ENCODE data around the gene PCDHA1.

The PCDHA1 gene

DNA sequence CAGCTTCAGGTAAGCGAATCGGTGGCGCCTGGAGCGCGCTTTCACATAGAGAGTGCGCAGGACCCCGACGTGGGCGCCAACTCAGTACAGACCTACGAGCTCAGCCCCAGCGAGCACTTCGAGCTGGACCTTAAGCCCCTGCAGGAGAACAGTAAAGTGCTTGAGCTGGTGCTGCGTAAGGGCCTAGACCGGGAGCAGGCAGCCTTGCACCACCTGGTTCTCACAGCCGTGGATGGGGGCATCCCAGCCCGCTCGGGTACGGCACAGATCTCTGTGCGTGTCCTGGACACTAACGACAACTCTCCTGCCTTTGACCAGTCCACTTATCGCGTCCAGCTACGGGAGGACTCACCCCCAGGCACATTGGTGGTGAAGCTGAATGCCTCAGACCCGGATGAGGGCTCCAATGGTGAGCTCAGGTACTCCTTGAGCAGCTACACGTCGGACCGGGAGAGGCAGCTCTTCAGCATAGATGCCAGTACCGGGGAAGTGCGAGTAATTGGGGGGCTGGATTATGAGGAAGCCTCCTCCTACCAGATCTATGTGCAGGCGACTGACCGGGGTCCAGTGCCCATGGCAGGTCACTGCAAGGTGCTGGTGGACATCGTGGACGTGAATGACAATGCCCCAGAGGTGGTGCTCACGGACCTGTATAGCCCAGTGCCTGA, 181.4 kb downstream of the PCDHA1 start:
- no peak for DNase-seq (ENCODE audit: low read depth, low spot score)

DNA sequence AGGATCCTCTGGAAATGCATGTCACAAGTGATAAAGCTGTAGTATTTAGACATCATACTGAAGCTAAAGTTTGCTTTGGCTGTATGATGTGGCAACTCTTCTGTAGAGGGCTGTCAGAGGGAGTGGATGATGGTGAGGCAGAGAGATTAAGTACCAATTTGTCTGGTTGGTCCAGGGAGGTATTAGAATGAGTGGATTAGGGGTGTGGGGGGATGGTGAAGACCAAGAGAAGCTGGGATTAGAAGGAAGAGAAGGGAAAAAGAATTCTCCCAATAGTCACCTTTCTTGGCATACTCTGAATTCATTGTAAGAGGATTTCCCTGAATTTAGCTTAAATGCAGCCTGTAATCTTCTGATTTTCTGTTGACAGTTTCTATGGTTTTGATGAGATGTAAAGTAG, 183.9 kb downstream of the PCDHA1 start:
- DNase-seq (ENCODE audit: low read depth, low spot score), result no peak
- no peak overlapping the region for H3K4me3 ChIP-seq (ENCODE audit: low read length)

More for the DNA sequence above, 181.4 kb downstream of the PCDHA1 start:
- H3K4me3 ChIP-seq (ENCODE audit: low read length), result no peak overlapping the region

DNA sequence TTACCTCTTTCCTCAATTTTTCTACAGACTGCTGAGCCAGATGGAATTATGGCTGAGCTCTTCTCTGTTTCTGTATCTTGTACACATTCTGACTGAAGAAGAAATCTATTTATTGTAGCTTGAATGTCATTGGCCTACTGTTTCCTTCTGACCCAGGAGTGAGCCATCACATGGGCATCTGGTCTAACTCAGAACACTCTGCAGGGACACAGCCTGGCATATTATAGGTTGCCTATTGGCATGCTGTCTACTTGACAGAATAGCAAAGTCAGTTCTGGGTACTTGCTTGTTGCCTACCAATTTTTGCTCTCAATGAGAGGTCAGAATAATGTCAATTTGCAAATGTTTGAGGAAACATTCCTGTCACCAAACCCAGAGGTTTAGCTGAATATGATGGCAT, 187.6 kb downstream of the PCDHA1 start:
- no peak for DNase-seq (ENCODE audit: low read depth, low spot score)
- H3K4me3 ChIP-seq (ENCODE audit: low read length), result no peak overlapping the region

DNA sequence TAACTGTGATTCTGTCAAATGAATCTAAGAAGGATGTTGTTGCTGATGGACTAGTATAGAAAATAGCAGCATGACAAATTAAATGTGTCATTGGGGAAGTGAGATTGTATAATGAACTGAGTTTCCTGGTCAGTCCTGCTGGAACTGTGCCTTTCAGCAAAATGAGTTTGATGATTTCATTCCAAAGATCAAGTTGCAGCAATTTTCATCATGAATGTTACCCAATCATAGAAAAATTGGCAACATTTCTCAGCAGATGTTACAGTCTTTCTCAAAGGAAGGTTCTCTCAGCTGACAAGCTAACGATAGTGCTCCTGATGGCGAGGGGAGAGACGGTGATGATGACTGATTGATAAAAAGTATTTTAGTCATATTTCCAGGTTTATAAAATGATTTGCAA, 191.1 kb downstream of the PCDHA1 start:
- H3K4me3 ChIP-seq (ENCODE audit: low read length), result no peak overlapping the region
- DNase-seq (ENCODE audit: low read depth, low spot score), result no peak

DNA sequence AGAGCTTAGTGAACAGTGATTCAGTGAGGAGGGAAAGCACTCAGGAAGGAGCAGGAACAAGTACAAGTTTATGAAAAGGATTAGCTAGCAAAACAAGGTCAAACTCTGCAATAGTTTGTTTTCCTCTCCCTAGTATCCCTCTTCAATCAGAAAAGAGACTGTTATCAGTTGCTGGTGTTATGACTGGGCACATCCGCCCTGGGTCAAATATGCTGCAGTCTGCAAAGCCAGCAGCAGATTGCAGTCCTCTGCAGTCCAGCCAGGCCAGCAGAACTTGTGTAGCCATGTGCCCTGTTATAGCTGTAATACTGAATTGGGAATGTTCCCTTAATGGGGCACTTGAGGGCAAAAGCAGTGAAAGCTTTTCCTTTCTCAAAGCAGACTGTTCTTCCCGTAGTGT, 192.3 kb downstream of the PCDHA1 start:
- no peak for DNase-seq (ENCODE audit: low read depth, low spot score)
- no peak overlapping the region for H3K4me3 ChIP-seq (ENCODE audit: low read length)

DNA sequence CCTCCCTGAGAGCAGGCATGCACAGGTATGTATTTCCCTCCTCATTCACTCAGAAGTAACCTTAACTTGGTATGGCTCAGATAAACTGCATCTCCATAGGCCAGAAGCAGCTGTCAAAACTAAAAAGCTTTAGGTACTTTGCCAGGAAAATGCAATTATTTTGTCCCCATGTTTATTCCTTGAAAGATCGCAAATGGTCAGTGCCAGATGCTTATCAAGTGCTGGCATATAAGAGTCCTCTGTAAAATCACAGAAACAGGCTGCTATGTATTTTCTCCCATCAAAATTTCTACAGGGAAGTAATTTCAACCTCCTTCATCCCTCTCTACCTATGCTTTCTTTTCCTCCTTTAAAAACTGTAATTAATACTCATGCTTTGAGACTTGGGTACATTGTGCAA, 193.0 kb downstream of the PCDHA1 start:
- no peak overlapping the region for H3K4me3 ChIP-seq (ENCODE audit: low read length)
- no peak for DNase-seq (ENCODE audit: low read depth, low spot score)

DNA sequence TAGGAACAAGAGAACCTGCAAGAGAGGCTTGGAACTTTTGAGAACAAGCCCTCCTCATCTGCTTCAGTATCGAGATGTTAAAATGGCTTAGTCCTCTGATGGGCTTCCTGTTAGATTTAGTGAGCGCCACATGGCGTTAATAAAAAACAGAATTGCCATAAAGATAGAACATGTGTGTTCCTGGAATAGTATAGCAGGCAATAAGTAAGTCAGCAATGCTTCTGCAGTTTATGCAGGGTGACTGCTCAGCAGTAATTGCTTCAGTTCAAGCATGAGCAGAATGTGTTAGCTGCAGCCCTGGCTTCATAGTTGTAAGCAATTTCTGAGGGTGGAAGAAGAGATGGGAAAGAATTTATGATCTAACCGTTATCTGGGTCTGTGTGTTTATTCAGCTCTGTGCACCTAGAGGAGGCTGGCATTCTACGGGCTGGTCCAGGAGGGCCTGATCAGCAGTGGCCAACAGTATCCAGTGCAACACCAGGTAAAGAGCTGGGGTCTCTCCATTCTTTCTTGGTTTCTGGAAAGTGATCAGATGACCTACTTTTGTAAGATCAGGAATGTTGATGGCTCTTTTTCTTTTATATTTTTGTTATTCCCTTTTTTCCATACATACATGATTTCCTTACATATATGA, 196.3 kb downstream of the PCDHA1 start:
- no peak overlapping the region for H3K4me3 ChIP-seq (ENCODE audit: low read length)
- DNase-seq (ENCODE audit: low read depth, low spot score), result no peak

DNA sequence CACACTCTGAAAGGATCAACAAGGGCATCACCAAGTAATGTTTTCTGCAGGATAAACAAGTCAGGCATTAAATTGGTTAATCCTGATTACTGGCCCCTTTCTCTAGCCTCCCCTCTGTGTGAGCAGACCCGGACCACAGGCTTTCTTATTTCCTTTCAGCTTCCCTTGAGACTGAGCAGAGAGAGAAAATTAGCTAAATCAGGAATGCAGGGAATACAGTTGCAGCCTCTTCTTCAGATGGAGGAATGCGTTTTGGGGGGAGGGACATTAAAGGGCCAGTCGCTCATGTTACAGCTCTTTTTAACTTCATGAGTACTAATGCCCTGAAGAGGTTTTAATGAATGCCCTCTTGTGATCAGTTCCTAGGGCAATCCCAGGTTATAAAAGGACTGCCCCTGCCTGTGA, 200.2 kb downstream of the PCDHA1 start:
- no peak for DNase-seq (ENCODE audit: low read depth, low spot score)
- H3K4me3 ChIP-seq (ENCODE audit: low read length), result no peak overlapping the region

DNA sequence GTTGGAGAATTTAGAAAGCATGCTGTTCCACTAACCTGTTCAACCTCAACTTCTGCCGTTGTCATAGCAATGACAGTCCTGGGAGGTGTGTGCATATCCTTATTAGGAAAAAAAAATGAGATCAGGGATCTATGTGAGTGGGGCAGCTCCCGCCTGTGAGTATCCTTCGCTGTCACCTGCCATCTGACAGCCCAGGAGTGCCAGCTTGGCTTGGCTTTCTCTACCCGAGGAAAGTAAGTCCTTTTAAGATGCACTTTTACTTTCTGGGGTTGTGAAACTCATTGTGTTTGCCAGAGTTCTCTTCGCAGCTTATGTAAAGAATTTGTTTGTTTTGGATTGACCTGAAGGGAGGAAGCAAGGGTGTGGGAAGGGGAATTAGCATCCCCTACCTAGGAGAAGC, 202.2 kb downstream of the PCDHA1 start:
- DNase-seq (ENCODE audit: low read depth, low spot score), result no peak
- no peak overlapping the region for H3K4me3 ChIP-seq (ENCODE audit: low read length)

DNA sequence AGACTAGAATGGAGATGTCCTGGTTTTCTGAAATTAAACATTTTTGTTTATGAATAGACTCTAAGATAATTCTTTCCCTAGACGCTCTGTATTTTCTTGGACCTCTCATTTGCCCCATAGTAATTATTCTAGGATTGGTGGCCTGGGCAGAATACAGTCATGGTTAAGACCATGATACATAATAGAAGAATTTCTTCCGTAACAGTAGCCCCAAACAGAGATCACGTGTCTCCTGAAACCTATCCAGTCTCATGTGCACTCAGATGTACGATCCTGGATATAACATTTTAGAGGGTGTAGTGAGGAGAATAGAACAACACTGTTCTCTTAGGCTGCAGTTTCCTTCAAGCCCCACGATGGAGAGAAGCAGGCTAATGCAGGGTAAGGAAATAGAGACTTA, 202.7 kb downstream of the PCDHA1 start:
- DNase-seq (ENCODE audit: low read depth, low spot score), result no peak

DNA sequence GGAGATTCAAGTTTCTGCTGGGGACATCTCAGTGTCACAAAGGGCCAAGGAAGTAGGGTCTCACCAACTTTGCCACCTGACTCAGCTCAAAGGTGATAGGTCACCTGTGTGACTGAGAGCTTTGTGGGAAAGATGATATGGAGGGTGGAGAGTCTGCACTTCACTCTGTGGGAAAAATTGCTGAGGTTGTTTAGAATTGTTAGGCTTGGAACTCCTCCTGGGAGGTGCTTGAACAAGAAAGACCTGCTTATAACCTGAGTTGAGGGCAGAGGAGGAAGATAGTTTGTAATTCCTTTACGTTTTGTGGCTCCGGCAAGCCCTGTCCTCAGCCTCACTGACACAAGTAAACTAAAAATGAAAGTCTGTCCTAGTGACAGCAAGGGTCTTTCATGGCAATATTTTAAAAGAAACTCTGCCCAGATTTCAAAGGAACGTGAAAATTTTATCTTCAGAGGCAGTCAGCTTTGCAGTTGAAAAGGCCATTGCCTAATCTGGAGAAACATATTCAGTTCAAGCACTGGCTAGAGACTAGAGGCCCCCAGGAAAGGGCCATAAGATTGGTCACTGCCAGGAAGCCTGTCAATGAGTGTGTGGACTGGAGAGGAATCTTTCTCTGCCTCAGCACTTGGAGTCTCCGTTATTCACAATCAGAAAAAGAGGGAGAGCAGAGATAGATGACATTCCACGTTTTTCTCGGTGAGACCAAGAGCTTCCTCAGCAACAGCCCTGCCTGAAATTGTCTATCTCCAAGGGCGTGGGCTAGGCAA, 203.5 kb downstream of the PCDHA1 start:
- no peak for DNase-seq (ENCODE audit: low read depth, low spot score)
- no peak overlapping the region for H3K4me3 ChIP-seq (ENCODE audit: low read length)

More for the DNA sequence above, 202.7 kb downstream of the PCDHA1 start:
- H3K4me3 ChIP-seq (ENCODE audit: low read length), result no peak overlapping the region

DNA sequence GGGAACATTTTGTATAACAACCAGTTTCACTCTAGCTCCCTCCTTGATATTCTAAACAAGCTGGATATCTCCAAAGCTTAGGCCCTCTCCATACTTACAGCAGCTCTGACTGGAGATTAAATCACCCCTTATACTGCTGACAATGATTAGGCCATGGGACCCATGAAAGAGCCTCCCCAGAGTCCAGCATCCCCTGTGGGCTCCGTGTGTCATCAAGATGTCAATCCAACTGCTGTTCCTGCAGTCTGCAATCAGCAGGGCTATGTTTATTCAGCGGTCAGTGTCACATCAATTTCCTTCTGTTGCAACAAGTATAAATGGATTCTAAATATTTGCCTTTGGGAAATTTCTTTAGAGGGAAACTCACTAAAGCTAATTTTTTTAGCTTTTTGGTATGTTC, 206.9 kb downstream of the PCDHA1 start:
- no peak for DNase-seq (ENCODE audit: low read depth, low spot score)
- no peak overlapping the region for H3K4me3 ChIP-seq (ENCODE audit: low read length)

DNA sequence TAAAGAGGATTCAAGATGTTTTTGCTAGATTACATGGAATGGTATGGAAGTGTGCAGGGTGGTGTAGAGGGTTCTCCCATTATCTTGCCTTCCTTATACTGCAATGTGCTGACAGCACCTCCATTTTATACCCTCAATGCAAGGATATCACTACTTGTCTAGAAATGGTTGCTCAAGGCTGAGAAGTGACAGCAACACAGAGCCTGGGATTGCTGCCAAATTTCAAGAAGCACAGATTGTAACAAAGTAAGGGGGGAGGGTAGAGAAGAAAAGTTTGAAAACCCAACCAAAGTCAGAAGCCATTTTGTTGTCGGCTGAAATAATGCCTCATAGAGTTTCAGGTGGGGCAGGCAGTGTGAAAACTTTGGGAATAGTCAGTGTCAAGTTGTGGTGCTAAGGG, 210.1 kb downstream of the PCDHA1 start:
- no peak for DNase-seq (ENCODE audit: low read depth, low spot score)

DNA sequence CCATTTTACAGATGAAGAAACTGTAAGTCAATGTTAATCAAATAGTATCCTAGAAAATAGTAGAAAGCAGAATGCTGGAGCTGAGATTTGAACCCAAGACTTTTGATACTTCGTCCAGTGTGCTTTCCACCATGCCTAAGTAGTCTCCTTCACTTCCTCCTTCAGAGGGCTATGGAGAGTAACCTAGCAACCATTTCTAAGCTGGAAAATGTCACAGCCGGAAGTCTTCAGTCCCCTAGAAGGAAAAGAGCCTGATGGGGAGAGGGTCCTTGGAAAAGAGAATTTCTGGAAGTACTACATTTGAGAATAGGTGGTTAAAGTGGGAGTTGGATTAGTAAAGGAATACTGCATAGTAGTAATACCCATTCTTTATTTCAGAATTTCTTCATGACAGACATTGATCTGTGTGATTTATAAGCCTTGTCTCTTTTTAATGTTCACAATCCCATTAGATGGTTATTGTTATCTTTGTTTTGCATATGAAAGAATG, 213.0 kb downstream of the PCDHA1 start:
- no peak overlapping the region for H3K4me3 ChIP-seq (ENCODE audit: low read length)
- no peak for DNase-seq (ENCODE audit: low read depth, low spot score)

More for the DNA sequence above, 210.1 kb downstream of the PCDHA1 start:
- H3K4me3 ChIP-seq (ENCODE audit: low read length), result no peak overlapping the region

DNA sequence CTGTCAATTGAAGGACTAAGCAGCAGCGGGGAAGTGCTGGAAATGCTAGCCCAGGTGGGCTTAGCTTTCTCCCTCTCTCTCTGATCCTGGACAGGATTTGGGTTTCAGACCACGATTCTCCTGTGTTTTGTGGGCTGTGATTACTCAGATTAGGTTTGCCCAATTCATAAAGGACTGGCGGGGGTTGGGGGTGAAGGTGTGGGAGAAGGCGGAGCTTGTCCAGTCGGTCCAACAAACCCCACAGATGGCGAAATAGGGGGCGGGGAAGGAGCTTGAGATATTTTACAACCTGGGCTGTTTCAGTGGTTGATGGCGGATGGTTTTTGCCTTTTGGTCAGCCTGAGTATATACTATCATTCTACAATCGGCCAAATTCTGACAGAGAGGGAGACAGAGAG, 215.5 kb downstream of the PCDHA1 start:
- no peak overlapping the region for H3K4me3 ChIP-seq (ENCODE audit: low read length)
- no peak for DNase-seq (ENCODE audit: low read depth, low spot score)

DNA sequence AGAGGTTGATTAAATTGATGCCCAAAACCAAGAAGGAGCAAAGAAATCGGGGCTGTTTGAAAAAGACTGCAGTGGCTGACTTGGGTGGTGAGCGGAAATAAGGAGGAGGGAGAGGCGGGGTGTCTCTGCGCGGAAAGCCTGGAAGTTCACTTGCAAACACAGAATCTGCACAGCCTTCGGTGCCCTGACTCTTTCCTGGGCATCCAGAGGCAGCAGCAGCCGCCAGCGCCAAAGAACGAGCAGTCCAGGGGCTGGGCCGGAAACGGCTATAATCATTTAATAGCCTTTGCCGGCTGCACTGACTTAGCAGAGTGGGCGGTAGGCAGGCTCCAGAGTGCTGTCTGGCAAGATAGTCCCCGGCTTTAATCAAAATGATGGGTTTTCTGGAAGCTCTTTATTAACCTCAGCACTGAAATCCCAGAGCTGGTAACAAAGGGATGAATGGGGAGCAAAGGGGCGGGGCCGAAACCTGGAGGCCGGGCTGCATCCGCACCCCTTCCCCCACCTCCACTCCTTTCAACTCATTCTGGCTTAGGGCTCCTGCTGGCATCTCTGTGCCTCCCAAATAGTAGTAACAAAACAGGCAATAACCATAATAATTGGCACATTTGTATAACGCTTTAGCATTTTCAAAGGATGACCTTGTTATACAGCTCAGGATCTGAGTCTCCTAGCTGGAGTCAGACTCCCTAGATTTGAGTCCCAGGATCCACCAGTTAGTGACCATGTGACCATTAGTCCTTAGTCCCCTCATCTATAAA, 216.1 kb downstream of the PCDHA1 start:
- no peak for DNase-seq (ENCODE audit: low read depth, low spot score)
- H3K4me3 ChIP-seq (ENCODE audit: low read length), result no peak overlapping the region

DNA sequence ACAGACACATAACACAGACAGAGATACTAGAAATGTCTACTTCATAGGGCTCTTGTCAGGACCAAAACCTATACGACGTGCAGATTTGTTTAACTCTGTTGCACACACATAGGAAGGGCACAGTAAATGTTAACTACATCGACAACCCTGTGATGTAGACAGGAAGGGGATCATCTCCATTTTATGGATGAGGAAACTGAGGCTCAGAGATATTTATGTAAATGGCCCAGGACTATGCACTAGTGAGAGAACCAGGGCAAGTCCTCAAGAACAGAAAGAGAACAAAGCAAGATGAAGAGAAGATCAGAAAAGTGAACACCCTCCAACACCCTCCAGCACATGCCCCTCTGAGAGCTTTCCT, 216.6 kb downstream of the PCDHA1 start:
- no peak overlapping the region for H3K4me3 ChIP-seq (ENCODE audit: low read length)
- DNase-seq (ENCODE audit: low read depth, low spot score), result no peak

DNA sequence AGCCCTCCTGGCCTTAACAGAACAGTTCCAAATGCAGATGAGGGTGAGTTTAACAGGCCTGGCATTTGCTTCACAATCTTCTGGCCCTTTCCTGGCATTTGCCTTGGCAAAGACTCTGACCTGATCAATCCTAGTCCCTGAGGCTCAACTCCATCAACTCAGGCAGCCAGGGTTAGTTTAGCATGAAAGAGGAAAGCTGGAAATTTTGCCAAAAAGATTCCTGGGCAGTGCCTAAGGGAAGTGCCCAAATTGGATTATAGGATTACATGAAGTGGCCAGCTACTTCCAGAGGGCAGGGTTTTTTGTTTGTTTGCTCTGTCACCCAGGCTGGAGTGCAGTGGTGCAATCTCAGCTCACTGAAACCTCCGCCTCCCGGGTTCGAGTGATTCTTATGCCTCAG, 217.1 kb downstream of the PCDHA1 start:
- DNase-seq (ENCODE audit: low read depth, low spot score), result no peak
- H3K4me3 ChIP-seq (ENCODE audit: low read length), result no peak overlapping the region

DNA sequence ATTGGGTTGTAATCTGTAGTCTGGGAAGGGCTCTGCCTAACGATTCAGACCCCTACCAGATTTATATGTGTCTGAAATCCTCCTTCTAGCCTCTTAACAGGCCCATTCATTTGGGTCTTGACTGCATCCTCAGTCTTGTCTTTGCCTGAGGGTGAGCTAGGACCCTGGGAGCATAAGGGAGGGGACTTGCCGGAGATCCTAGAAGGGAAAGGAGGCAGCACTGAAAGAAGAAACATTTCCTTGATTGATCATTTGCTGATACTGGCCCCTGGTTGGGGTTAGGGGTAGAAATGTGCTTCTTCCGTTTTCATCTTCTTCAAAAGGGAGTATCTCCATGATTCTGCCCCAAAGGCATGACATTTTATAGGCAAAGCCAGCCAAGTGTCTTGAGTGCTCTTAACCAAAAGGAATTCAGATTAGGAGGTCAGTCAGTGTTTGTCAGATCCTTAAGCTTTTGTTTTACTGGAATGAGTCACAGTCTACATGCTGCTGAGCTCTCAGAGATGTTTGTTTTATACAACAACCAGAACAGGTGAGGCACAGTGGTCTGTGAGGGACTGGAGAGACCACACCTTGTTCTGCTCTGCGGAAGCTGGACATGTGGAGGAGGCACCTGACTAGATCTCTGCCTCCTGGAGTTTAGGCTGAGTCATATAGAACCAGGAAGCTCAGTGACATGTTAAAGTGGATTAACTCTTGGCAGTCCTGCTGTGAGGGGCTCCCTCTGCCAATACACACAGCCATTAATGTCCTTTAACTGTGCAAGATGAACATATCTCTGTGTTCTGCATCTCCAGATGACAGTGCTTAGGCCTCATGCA, 218.1 kb downstream of the PCDHA1 start:
- no peak overlapping the region for H3K4me3 ChIP-seq (ENCODE audit: low read length)
- no peak for DNase-seq (ENCODE audit: low read depth, low spot score)
